ENCODE data around the gene PRR33.

Gene PRR33

GRCh38 chr11:1927848-1928469, 36.3 kb upstream of the PRR33 start:
- no peak for DNase-seq (ENCODE audit: low read depth)

- DNase-seq (ENCODE audit: low read depth): no peak
Measured at GRCh38 chr11:1927026-1927847, 35.5 kb upstream of the PRR33 start.

- no peak for DNase-seq (ENCODE audit: low read depth)
Measured at GRCh38 chr11:1926156-1927025, 34.7 kb upstream of the PRR33 start.

GRCh38 chr11:1925373-1926155, 33.9 kb upstream of the PRR33 start:
- no peak for DNase-seq (ENCODE audit: low read depth)

- DNase-seq (ENCODE audit: low read depth): no peak
Measured at GRCh38 chr11:1924646-1925372, 33.1 kb upstream of the PRR33 start.

- no peak for DNase-seq (ENCODE audit: low read depth)
Measured at GRCh38 chr11:1924181-1924580, 32.5 kb upstream of the PRR33 start.

GRCh38 chr11:1923201-1923956, 31.7 kb upstream of the PRR33 start:
- DNase-seq (ENCODE audit: low read depth): no peak

- no peak for DNase-seq (ENCODE audit: low read depth)
Measured at GRCh38 chr11:1922481-1923081, 30.9 kb upstream of the PRR33 start.

GRCh38 chr11:1921574-1922141, 30.0 kb upstream of the PRR33 start:
- DNase-seq (ENCODE audit: low read depth): no peak

GRCh38 chr11:1920909-1921573, 29.3 kb upstream of the PRR33 start:
- DNase-seq (ENCODE audit: low read depth): no peak

- no peak for DNase-seq (ENCODE audit: low read depth)
Measured at GRCh38 chr11:1920128-1920908, 28.6 kb upstream of the PRR33 start.

GRCh38 chr11:1919391-1920127, 27.9 kb upstream of the PRR33 start, which contains the start of gene TNNT3:
Gene TNNT3, plus strand, starts transcription at chr11:1919703. Its CDS starts 3,172 bp downstream, at chr11:1922875.
- DNase-seq (ENCODE audit: low read depth): no peak

- no peak for DNase-seq (ENCODE audit: low read depth)
Measured at GRCh38 chr11:1918436-1919315, 27.0 kb upstream of the PRR33 start.

- DNase-seq (ENCODE audit: low read depth): no peak
Measured at GRCh38 chr11:1917523-1918435, 26.1 kb upstream of the PRR33 start.

GRCh38 chr11:1916986-1917522, 25.4 kb upstream of the PRR33 start:
- no peak for DNase-seq (ENCODE audit: low read depth)

Data from activated T-helper 9 cell treated with anti-CD3 and anti-CD28 coated beads, Interleukin-2, amount 50 U/mL, for 16 hours (primary cell).